ENCODE results near the gene MED15.

DNA sequence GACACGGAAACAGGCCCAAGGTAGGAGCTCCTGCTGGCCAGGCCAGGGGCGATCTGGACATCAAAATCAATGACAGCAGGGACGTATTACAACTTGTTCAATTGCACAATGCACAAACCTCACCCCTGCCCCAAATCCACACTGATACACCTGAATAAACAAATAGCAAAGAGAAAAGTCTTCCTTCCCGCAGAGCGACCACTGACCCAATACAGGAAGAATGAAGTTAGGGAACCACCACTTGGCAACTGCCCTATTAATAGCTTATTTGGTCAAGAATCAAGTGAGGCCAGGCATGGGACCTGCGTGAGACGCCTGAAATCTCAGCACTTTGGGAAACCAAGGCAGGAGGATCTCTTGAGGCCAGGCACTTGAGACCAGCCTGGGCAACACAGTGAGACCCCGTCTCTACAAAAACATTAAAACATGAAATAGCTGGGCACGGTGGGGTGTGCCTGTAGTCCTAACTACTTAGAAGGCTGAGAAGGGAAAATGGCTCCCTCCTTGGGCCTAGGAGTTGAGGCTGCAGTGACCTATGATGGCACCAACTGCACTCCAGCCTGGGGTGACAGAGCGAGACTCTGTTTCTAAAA is 109.1 kb downstream of the MED15 start:
- TF ChIP-seq, protein P1, sequence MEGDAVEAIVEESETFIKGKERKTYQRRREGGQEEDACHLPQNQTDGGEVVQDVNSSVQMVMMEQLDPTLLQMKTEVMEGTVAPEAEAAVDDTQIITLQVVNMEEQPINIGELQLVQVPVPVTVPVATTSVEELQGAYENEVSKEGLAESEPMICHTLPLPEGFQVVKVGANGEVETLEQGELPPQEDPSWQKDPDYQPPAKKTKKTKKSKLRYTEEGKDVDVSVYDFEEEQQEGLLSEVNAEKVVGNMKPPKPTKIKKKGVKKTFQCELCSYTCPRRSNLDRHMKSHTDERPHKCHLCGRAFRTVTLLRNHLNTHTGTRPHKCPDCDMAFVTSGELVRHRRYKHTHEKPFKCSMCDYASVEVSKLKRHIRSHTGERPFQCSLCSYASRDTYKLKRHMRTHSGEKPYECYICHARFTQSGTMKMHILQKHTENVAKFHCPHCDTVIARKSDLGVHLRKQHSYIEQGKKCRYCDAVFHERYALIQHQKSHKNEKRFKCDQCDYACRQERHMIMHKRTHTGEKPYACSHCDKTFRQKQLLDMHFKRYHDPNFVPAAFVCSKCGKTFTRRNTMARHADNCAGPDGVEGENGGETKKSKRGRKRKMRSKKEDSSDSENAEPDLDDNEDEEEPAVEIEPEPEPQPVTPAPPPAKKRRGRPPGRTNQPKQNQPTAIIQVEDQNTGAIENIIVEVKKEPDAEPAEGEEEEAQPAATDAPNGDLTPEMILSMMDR (IDR thresholded peaks at IDR 0.05): no peak
- no peak for TF ChIP-seq EZH2 (IDR thresholded peaks at IDR 0.05)

Measured in neural progenitor cell (in vitro differentiated cells).